Stimulated activated naive CD8-positive, alpha-beta T cell treated with anti-CD3 and anti-CD28 coated beads, Interleukin-15, Interleukin-2, amounts not matched to agents 100 ng/mL and 50 ng/mL, for 24 hours (primary cell): ENCODE data around the gene DAB1.

Source experiments
- H3K27ac Mint-ChIP-seq: one replicate; pipeline ENCODE4 v1.8.0; 2021; ENCODE audit warnings: mild to moderate bottlenecking, mixed read lengths
- H3K27me3 Mint-ChIP-seq: one replicate; pipeline ENCODE4 v1.8.0; 2021; ENCODE audit warnings: mixed read lengths
- H3K36me3 Mint-ChIP-seq: one replicate; pipeline ENCODE4 v1.8.0; 2021; ENCODE audit warnings: low read depth, mixed read lengths
- H3K4me1 Mint-ChIP-seq: one replicate; pipeline ENCODE4 v1.8.0; 2021; ENCODE audit warnings: low read depth, mixed read lengths
- H3K4me3 Mint-ChIP-seq: one replicate; pipeline ENCODE4 v1.8.0; 2021; ENCODE audit warnings: mild to moderate bottlenecking, mixed read lengths
- H3K9me3 Mint-ChIP-seq: one replicate; pipeline ENCODE4 v1.8.0; 2021; ENCODE audit warnings: mixed read lengths

Gene DAB1

GRCh38 chr1:57129865-57130264 is 294.0 kb downstream of the DAB1 start:
- Mint-ChIP-seq H3K36me3 (no peaks in the 10 kb centered on the region), H3K27ac (no peak overlapping the region), H3K4me1 (no peaks in the 10 kb centered on the region), H3K4me3 (no peak overlapping the region), H3K27me3 (peaks cover 4% of the 10 kb centered on the region), H3K9me3 (no peaks in the 10 kb centered on the region)

DNA sequence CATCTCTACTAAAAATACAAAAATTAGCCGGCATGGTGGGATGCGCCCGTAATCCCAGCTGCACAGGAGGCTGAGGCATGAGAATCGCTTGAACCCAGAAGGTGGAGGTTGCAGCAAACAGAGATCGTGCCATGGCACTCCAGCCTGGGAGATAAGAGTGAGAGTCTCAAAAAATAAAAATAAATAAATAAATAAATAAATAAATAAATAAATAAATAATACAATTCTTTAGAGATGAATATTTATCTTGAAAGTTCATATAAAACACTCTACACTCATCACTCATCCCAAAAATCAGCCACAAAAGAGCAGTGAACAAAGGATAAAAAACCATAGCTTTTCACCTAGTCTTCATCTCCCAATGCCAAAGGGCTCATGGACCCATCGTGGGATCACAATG is 295.9 kb downstream of the DAB1 start:
- Mint-ChIP-seq H3K36me3 (no peaks in the 10 kb centered on the region), H3K27me3 (peaks cover 4% of the 10 kb centered on the region), H3K4me1 (no peaks in the 10 kb centered on the region), H3K9me3 (no peaks in the 10 kb centered on the region), H3K27ac (no peak overlapping the region), H3K4me3 (no peak overlapping the region)

GRCh38 chr1:57124768-57125446 is 299.0 kb downstream of the DAB1 start:
- Mint-ChIP-seq H3K27me3 (peaks cover 4% of the 10 kb centered on the region), H3K36me3 (no peaks in the 10 kb centered on the region), H3K27ac (no peak overlapping the region), H3K4me3 (no peak overlapping the region), H3K9me3 (no peaks in the 10 kb centered on the region), H3K4me1 (no peaks in the 10 kb centered on the region)

- peaks cover 4% of the 10 kb centered on the region for H3K27me3 Mint-ChIP-seq
Measured at GRCh38 chr1:57124170-57124569, 299.7 kb downstream of the DAB1 start.

GRCh38 chr1:57122031-57122430 is 301.8 kb downstream of the DAB1 start:
- Mint-ChIP-seq H3K4me1 (no peaks in the 10 kb centered on the region), H3K27me3 (peaks cover 4% of the 10 kb centered on the region), H3K4me3 (no peak overlapping the region), H3K36me3 (no peaks in the 10 kb centered on the region), H3K27ac (no peak overlapping the region), H3K9me3 (no peaks in the 10 kb centered on the region)

More at GRCh38 chr1:57124170-57124569, 299.7 kb downstream of the DAB1 start:
- Mint-ChIP-seq H3K27ac (no peak overlapping the region), H3K36me3 (no peaks in the 10 kb centered on the region), H3K4me1 (no peaks in the 10 kb centered on the region), H3K9me3 (no peaks in the 10 kb centered on the region), H3K4me3 (no peak overlapping the region)

DNA sequence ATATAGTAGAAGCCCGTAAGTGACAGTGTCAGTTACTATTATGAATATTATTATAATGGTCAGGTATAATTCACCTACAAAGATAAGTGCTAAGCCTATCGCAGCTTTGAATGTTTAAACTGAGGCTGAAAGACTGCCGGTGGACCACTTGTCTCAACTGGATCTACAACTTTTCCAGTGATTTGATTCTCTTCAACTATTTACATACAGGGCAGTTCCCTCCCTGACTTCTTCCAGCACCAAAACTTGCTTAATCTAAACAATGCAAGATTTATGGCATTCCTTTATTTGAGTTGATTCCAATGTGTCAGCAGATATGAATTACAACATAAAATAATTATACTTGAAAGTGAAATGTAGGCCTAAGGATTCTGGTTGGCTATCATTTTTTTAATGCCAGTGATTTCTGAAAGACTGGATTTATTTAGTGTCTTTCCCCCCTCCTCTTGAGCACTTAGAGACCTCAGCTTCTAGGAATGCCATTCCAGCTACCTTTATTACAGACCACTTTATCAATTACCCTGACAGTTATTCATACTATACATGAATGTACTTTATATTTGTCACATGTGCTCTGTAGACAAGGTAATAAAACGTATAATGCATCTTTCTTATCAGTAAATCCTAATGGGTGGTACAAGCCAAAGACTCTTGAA is 304.8 kb downstream of the DAB1 start:
- H3K4me3 Mint-ChIP-seq: no peak overlapping the region
- no peaks in the 10 kb centered on the region for H3K36me3 Mint-ChIP-seq

DNA sequence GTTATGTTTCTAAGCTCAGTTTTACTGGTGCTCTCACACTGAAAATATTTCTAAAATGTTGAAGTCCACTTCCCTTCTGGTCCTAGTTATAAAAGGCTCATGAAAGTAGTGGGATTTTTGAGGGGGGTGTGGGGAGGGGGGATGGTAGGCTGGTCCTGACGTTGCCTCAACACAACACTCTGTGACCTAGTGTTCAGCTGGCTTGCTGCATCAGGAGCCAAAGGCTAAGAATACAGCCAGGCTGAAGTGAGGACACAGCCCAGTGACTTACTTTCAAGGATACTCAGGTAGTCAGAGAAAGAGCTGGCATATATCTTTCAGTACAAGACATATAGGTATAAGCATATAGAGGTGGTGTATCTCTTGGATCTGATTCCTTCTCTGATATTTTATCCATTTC is 306.1 kb downstream of the DAB1 start:
- Mint-ChIP-seq H3K4me1 (no peaks in the 10 kb centered on the region), H3K4me3 (no peak overlapping the region), H3K36me3 (no peaks in the 10 kb centered on the region), H3K9me3 (no peaks in the 10 kb centered on the region), H3K27me3 (no peaks in the 10 kb centered on the region), H3K27ac (no peak overlapping the region)

More for the DNA sequence above, 304.8 kb downstream of the DAB1 start:
- Mint-ChIP-seq H3K27me3 (no peaks in the 10 kb centered on the region), H3K27ac (no peak overlapping the region), H3K4me1 (no peaks in the 10 kb centered on the region), H3K9me3 (no peaks in the 10 kb centered on the region)

DNA sequence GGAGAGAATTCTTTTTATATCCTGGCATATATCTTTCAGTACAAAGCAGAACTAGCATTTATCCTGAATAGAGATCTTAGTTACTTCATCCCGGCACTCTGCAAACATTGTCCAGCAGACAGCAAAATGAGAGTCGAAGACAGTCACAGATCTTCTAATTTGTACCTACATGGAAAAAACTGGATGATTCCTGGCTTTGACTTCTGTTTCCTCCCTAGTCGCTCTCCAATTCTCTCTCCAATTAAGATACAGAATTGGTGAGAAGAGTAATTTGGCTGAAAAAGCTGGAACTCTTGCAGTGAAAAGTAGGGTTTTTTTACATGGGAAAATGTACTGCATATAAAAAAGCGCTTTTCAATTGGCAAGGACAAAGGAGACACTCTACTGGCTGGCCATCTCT is 307.0 kb downstream of the DAB1 start:
- Mint-ChIP-seq H3K27me3 (no peaks in the 10 kb centered on the region), H3K27ac (no peak overlapping the region), H3K4me1 (no peaks in the 10 kb centered on the region), H3K4me3 (no peak overlapping the region), H3K9me3 (no peaks in the 10 kb centered on the region), H3K36me3 (no peaks in the 10 kb centered on the region)

- Mint-ChIP-seq H3K4me1 (no peaks in the 10 kb centered on the region), H3K27ac (no peak overlapping the region), H3K9me3 (no peaks in the 10 kb centered on the region), H3K4me3 (no peak overlapping the region), H3K27me3 (no peaks in the 10 kb centered on the region), H3K36me3 (no peaks in the 10 kb centered on the region)
Measured at GRCh38 chr1:57115030-57115614, 308.7 kb downstream of the DAB1 start.

DNA sequence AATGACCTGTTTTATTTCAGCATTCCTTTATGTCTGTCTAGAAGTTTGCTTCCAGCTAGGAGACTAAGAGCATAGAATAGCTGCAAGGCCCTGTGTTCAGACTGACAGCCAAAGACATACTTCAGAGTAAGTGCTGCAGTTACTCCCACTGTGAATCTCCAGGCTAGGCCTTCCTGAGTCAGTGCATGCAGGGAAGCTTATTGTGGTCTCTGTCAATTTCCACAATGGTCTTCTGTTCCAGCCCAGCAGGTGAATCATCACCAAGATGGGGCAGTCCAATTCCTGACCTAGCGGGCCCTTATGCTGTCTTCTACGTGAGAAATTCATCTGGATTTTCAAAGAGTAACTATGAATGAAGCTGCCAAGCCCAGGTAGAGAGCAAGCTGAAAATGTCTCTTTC is 311.7 kb downstream of the DAB1 start:
- Mint-ChIP-seq H3K9me3 (no peaks in the 10 kb centered on the region), H3K4me1 (no peaks in the 10 kb centered on the region), H3K27ac (no peak overlapping the region), H3K36me3 (no peaks in the 10 kb centered on the region), H3K4me3 (no peak overlapping the region), H3K27me3 (no peaks in the 10 kb centered on the region)

DNA sequence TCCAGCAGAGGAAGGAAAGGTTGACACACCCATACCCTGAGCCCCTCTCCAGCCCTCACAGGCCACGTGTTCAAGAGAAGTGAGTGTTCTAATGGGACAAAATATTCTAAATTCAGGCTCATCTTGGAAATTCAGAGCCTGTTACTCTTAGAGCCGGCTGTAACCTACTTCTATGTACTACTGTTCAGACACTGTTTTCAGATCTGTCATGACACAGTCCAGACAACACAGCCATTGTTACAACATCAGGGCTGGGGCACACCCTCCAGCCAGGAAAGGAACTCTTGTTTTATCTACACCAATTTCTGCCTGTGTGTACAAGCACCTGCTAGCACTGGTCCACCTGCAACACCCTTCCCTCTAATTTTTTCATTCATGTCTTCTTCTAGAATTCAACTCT is 312.7 kb downstream of the DAB1 start:
- Mint-ChIP-seq H3K27ac (no peak overlapping the region), H3K27me3 (no peaks in the 10 kb centered on the region), H3K4me3 (no peak overlapping the region), H3K4me1 (no peaks in the 10 kb centered on the region), H3K36me3 (no peaks in the 10 kb centered on the region), H3K9me3 (no peaks in the 10 kb centered on the region)

DNA sequence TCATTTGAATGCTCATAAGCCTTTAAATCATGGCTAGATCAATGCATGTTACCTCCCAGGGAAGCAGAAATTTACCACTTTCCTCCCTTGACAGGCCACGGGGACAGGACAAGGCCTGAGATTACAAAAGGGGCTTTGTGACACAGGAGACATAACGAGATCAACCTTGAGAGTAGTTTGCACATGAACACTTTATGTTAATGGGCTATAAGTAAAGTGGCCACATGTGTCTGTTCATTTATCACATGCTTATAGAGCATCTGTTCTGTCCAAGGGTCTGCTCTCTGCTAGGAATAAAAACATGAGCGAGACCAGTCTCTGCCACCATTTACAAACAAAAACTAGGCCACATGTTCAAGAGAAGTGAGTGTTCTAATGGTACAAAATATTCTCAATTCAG is 314.0 kb downstream of the DAB1 start:
- Mint-ChIP-seq H3K27ac (no peak overlapping the region), H3K9me3 (no peaks in the 10 kb centered on the region), H3K4me3 (no peak overlapping the region), H3K4me1 (no peaks in the 10 kb centered on the region), H3K27me3 (no peaks in the 10 kb centered on the region), H3K36me3 (no peaks in the 10 kb centered on the region)

DNA sequence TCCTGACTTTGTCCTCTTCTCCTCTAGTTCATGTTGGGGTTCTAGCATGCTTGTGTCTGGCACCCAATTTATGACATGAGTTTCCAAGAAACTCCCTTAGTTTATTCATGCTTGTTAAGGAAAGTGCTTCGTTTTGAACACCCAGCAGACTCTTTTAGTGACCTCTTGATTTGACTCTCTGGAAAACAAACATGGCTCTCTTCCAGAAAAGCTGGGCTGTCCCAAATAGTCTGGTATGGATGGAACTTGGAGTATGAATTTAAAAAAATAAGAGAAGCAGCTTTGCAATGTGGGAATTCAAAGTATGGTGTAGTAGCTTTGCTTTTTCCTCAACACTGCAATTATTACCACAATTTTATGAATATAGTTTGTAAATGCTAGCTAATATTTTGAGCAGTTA is 314.6 kb downstream of the DAB1 start:
- Mint-ChIP-seq H3K36me3 (no peaks in the 10 kb centered on the region), H3K27me3 (no peaks in the 10 kb centered on the region), H3K27ac (no peak overlapping the region), H3K4me1 (no peaks in the 10 kb centered on the region), H3K4me3 (no peak overlapping the region), H3K9me3 (no peaks in the 10 kb centered on the region)

DNA sequence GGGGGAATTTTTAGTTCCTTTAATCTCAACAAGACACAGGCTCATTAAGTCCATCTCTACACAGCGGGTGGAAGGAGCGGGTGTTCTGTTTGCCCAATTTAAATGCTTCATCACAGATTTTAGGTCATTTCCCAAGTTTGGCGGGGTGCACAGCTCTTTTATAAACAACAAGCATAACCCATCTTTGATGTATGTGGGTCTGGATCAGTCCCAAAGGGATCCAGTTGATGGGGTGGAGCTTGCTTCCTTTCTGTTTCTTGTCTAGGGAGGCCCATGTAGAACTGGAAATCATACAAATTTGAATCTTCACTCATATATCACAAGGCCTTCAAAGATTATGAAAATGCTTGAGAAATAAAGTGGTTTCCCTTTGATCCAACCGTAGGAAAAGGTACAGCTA is 317.6 kb downstream of the DAB1 start:
- no peak overlapping the region for H3K27ac Mint-ChIP-seq
- H3K4me3 Mint-ChIP-seq: no peak overlapping the region
- no peaks in the 10 kb centered on the region for H3K9me3 Mint-ChIP-seq
- peaks cover 4% of the 10 kb centered on the region for H3K27me3 Mint-ChIP-seq
- H3K36me3 Mint-ChIP-seq: no peaks in the 10 kb centered on the region
- no peaks in the 10 kb centered on the region for H3K4me1 Mint-ChIP-seq

- H3K27ac Mint-ChIP-seq: no peak overlapping the region
- H3K36me3 Mint-ChIP-seq: no peaks in the 10 kb centered on the region
- H3K4me1 Mint-ChIP-seq: no peaks in the 10 kb centered on the region
- no peaks in the 10 kb centered on the region for H3K9me3 Mint-ChIP-seq
- H3K27me3 Mint-ChIP-seq: peaks cover 4% of the 10 kb centered on the region
- H3K4me3 Mint-ChIP-seq: no peak overlapping the region
Measured at GRCh38 chr1:57102561-57103326, 321.1 kb downstream of the DAB1 start.
